ENCODE measurements around the gene ADAM11. TPM values are rescaled to one million over a fixed set of nuclear protein-coding genes. Genes with fewer than 3 reads are reported as not detected.

The ADAM11 gene
- total and polyA plus RNA-seq, 2 of the 13 experiments (the other 11 are each of a cell fraction or from before 2014, with no cell fraction given) = 0.38 to 0.91 TPM

DNA sequence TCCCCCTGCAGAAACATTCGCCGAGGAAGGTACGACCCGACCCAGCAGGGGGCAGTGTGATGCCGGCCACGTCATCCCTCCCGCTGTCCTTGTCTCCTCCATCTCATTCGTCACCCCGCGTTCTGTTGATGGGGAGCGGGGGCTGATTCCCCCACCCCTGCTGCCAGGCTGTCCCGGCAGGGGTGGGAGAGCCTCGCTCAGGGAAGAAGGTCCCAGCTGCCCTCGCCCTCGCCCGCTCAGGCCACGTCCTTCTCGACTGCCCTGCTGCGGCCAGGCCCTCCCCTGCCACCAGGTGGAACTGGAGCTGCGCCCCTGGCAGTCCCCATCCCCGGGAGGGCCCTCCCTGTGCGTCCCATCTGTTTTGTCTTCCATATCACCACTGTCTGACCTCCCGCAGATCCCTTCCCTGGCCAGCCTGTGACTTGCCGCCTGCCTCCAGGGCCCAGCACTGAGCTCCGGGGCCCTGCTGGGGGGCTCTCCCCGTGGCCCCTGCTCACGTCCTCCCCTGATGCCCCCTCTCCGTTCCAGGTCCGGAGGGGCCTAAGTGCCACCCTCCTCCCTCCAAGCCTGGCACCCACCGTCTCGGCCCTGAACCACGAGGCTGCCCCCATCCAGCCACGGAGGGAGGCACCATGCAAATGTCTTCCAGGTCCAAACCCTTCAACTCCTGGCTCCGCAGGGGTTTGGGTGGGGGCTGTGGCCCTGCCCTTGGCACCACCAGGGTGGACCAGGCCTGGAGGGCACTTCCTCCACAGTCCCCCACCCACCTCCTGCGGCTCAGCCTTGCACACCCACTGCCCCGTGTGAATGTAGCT lies 20.6 kb downstream of the ADAM11 start (continued):
- TF ChIP-seq, protein P1, sequence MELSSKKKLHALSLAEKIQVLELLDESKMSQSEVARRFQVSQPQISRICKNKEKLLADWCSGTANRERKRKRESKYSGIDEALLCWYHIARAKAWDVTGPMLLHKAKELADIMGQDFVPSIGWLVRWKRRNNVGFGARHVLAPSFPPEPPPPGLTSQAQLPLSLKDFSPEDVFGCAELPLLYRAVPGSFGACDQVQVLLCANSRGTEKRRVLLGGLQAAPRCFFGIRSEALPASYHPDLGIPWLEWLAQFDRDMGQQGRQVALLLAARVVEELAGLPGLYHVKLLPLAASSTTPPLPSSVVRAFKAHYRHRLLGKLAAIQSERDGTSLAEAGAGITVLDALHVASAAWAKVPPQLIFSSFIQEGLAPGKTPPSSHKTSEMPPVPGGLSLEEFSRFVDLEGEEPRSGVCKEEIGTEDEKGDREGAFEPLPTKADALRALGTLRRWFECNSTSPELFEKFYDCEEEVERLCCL (CRISPR knock-in tag; IDR thresholded peaks at IDR 0.05; ENCODE audit: borderline replicate concordance) = no peak
- no peak for TF ChIP-seq TOPORS (CRISPR knock-in tag; IDR thresholded peaks at IDR 0.05)
- TF ChIP-seq ZNF382 (CRISPR knock-in tag; IDR thresholded peaks at IDR 0.05; ENCODE audit: borderline replicate concordance) = no peak
- TF ChIP-seq, protein P2, sequence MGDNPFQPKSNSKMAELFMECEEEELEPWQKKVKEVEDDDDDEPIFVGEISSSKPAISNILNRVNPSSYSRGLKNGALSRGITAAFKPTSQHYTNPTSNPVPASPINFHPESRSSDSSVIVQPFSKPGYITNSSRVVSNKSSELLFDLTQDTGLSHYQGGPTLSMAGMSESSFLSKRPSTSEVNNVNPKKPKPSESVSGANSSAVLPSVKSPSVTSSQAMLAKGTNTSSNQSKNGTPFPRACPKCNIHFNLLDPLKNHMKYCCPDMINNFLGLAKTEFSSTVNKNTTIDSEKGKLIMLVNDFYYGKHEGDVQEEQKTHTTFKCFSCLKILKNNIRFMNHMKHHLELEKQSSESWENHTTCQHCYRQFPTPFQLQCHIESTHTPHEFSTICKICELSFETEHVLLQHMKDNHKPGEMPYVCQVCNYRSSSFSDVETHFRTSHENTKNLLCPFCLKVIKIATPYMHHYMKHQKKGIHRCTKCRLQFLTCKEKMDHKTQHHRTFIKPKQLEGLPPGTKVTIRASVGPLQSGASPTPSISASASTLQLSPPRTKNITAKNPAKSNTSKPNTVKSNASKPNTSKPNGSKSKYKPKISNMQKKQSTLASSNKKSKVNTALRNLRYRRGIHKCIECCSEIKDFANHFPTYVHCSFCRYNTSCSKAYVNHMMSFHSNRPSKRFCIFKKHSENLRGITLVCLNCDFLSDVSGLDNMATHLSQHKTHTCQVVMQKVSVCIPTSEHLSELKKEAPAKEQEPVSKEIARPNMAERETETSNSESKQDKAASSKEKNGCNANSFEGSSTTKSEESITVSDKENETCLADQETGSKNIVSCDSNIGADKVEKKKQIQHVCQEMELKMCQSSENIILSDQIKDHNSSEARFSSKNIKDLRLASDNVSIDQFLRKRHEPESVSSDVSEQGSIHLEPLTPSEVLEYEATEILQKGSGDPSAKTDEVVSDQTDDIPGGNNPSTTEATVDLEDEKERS (CRISPR knock-in tag; IDR thresholded peaks at IDR 0.05) = no peak
- TF ChIP-seq CSRNP1 (CRISPR knock-in tag; IDR thresholded peaks at IDR 0.05) = no peak
- TF ChIP-seq ZNF564 (CRISPR knock-in tag; IDR thresholded peaks at IDR 0.05) = no peak
- TF ChIP-seq, protein P3, sequence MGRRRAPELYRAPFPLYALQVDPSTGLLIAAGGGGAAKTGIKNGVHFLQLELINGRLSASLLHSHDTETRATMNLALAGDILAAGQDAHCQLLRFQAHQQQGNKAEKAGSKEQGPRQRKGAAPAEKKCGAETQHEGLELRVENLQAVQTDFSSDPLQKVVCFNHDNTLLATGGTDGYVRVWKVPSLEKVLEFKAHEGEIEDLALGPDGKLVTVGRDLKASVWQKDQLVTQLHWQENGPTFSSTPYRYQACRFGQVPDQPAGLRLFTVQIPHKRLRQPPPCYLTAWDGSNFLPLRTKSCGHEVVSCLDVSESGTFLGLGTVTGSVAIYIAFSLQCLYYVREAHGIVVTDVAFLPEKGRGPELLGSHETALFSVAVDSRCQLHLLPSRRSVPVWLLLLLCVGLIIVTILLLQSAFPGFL (CRISPR knock-in tag; IDR thresholded peaks at IDR 0.05) = no peak
- peak; percentile 95 for TF ChIP-seq ZNF567 (CRISPR knock-in tag; IDR thresholded peaks at IDR 0.05; ENCODE audit: borderline replicate concordance)
- peak; percentile 67; the same call in 1 of the 2 replicates for TF ChIP-seq ZNF614 (CRISPR knock-in tag; IDR thresholded peaks at IDR 0.05; ENCODE audit: borderline replicate concordance)
- TF ChIP-seq ZNF3 (CRISPR knock-in tag; IDR thresholded peaks at IDR 0.05) = no peak
- no peak for TF ChIP-seq HHEX (CRISPR knock-in tag; IDR thresholded peaks at IDR 0.05)
- TF ChIP-seq SNAPC4 (CRISPR knock-in tag; IDR thresholded peaks at IDR 0.05) = 0 out of 2 replicates have a peak, but pooled peaks have one; percentile 33
- no peak for TF ChIP-seq ZBTB14 (CRISPR knock-in tag; IDR thresholded peaks at IDR 0.05)
- TF ChIP-seq ZNF12 (CRISPR knock-in tag; IDR thresholded peaks at IDR 0.05) = no peak
